NCI-H1436 (cell line): ENCODE data around the gene ZNF608.

Source experiments
- DNase-seq: peaks from one replicate; lab custom pipeline; 2025; lab: John Stamatoyannopoulos, UW

Gene ZNF608

DNA sequence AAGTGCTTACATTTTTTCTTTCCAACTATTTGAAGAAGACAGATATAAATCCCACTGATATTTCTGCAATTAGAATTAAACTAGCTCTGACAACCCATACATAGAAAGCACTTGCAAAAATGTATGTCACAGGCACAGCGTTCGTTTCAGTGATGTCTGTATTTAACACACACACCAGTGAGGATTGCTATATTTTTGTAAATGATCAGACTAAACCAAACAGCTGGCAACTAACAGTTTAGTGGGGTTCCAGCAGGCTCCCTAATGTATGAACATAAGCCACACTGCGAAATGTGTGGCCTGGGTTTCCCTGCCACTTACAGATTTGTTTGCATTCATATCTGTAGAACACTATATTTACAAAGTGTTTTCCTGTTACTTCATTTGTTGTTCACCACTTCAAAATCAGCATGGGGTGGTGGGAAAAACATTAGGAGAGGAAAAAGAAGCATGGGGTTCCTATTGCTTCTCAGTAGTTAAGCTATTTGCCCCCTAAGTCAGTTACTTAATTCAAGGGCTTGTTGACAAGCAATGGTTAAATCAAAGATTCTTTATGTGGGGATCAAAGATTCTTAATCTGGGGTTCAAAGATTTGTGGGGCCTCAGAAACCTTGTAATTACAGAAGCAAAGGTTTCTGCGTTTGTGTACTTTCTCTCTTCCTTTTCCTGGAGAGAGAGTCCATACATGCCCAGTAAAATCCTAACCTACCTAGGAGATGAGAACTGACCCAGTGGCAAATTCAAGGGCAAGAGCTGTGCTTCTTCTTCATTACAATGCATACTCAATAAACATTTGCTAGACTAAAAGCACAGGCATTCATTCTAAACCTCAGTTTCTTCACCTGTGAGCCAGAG is 27.1 kb downstream of the ZNF608 start:
- DNase-seq: no peak

DNA sequence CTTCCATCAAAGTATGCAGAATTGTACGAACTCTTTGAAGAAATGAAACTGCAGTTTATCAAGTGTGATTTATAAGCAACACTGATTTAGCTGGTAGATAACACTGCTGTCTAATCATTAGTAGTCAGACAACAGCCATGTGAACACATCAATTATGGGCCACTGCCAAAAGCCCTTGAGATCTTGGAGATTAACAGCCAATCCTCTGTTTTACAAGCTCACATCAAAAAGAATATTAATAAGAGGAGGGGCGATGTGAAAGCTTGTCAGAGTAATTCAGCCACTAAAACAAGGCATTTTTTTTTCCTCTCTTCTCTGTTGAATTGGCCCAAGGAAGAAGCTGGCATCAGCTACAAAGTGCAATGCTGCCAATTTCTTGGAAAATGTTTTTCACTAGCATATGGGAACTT is 28.1 kb downstream of the ZNF608 start:
- no peak for DNase-seq

DNA sequence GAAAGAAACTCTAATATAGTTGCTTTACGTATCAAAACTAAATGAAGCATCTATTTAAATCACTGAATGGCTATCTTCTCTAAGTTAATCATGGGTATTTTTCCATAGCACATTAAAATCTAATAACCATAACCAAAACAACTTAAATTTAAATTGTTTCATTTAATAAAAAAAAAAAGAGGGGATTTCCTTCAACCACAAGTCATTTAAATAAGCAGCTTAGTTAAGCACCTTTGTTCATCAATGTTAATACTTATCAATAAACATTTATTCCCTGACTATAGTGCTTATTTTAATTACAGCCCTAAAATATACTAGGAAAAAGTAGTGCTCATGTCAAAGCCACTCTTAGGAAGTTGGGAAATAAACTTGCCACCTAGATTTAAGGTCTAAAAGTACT is 30.3 kb downstream of the ZNF608 start:
- no peak for DNase-seq

DNA sequence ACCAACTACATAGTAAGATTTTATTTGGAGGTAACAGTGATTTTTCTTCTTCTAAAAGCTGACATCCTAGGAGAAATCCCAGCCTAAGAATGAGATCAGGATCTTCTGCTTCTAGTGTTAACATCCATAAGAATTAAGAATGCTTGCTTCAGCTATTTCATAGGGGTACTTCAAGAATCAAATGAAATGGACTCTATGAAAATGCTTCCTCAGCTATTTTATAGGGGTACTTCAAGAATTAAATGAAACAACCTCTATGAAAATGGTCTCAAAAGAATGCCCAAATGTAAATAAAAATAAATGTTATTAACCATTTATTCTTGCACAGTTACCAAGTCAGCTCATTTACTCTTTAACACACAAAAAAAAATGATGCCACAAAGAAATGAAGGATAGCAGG is 31.5 kb downstream of the ZNF608 start:
- no peak for DNase-seq

DNA sequence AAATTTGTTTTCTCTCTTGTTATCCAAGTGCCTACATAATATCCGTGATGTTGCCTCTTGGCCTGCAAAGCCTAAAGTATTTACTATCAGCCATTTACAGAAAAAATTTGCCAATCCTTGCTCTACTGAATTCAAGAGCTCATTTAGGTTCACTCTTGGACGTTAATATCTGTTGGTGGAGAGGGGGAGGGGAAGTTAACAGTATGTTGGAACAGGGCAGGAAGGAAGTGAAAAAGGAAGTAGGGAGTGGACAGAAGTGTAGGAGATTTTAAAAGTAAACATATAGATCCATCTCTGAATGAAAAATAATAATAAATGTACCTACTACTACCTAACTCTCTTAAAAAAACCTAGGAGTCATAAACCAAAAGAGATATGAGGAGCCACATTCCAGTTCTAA is 32.8 kb downstream of the ZNF608 start:
- DNase-seq: no peak

DNA sequence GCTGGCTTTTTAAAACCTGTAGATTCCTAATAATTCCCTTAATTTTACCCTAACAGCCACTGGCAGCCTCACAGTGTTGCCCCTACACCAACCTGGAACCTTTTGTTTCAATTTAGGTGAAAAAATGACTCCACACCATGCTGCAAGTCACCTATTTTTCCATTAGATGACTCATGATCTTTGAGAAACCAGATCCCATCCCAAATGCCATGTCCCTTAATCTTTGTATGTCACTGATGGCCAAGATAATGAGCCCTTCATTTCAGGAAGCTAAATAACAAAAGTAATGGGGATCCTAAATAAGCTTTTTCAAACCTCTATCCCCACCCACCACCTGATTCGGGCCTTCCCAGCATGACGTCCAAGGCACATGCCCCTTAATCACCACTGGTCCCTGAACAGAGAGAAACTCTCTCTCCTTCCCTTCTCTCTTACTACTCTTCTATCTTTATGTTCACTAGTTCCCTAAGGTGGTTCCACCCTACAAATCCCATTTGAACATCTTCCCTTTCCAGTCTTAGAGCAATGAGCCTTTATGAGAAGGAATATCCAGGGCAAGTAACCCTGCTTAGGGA is 33.6 kb downstream of the ZNF608 start:
- no peak for DNase-seq

DNA sequence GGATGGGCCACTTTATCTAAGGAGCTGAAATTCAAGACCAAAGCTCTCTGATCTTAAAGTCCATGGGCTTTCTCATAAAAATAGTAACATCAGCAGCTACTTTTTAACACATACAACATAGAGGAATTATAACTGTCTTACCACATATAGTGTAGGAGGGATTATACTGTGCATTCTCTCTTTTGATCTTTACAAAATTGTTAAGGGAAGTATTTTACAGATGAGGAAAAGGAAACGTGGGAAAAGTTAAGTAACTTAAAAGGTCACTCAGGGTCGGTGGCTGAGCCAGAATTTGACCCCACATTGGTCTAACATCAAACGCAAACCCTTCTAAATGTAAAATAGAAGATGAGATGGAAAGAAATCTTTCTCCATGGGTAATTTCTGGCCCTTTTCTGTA is 38.4 kb downstream of the ZNF608 start:
- DNase-seq: no peak

DNA sequence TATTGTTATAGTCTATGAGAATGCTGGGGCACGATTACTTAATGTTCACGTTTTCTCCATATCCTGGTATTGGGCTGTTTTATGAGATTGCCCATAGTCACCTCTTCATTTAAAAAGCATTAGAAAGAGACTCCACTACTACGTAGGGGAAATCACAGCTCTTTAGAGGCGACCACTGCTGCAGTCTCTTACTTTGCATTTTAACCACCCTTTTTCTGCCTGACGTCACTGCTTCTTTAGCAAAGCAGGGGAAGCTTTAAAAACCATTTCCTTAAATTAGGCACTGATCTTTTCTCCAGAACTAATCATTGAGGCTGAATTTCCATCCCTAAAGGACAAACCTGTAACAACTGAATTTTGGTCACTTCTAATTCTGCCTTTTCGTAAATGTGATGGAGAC is 38.9 kb downstream of the ZNF608 start:
- no peak for DNase-seq

DNA sequence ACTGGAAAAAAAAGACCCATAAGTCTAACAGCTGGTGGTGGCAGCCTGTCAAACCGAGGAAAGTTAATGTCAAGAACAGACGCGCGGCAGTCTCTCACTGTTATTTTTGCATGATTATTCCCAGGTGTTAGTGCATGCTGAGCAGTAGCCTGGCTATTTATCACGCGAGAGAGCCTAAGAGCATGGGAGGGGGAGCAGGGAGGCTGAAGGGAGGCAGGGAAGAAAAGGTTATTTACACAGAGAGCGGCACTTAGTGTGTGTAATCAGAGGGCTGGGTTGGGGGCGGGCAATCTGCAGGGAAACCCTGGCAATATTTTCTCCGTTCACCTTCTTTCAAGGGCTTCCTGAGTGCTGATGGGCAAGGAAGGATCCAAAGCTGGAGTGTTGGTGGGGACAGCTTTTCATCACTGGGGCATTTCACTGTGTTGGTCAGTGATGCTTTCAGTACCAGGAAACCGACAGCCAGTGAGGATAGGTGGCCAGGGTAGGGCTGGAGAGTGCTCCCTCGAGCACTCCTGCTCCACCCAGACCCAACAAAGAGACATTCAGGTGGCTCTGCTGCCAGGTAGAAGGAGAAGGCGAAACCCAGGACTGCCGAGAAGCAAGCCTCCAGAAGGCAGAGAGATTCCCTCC is 39.6 kb downstream of the ZNF608 start:
- peak; percentile 83 for DNase-seq

DNA sequence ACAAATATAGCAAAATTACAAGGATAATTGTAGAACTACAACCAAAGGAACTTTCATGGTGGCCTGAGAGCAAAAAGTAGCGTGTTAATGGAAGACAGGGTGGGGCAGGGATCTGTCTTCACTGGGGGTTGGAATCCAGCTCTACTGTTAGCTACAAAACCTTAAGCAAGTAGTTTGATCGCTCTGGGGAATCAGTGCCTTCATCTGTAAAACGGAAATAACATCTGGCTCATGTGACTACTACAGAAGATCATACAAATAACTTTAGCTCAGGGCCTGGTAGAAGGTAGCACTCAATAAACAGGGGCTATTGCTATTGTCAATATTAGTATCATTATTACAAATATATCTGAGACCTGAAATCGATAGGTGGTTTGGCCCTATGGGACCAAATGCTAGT is 40.4 kb downstream of the ZNF608 start:
- no peak for DNase-seq

DNA sequence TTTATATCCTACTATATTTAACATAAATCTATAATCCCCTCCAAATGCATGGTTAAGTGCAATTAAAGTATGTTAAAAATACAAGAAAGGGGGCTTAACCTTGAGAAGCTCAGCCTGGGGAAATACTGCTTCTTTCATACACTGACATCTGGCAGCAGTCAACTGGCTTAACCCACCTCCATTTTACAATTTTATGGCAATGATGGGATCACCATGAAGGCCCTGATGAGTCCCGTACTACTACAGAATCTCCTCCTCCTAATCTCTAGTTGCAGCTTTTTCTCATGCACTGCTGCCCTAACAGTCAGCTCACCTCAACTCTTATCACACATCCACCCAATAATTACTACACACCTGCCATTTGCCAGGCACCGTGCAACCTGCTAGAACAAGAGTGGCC is 40.9 kb downstream of the ZNF608 start:
- DNase-seq: no peak

DNA sequence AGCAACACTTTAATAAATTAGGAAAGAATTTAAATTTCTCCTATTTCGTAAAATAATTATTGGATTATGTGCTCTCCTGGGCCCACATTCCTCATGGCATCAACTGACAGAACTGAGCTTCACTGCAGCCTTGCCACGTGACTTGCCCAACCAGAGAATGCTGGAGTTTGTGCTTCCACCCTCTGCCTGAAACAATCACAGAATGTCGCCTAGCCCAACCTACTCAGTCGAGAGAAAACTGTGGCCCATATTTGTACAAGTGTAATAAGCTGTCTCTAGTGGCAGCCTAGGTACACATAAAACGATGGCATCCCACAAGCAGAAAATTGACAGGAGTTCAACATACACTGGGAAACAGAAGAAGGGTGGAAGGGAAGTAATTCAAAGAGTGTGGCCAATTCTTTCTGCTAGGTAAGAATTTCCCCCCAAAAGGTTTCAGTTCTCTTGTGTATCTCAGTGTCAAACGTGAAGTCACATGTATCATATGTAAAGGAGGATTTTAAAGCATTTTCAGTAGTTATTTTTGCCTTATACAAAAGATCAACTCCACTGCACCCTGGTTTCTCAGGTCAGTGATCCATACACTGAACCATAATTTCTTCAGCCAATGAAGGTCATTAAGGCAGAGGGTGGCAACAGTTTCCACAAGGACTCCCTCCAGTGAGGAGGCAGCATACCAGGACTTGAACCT is 41.7 kb downstream of the ZNF608 start:
- peak; percentile 34 for DNase-seq

DNA sequence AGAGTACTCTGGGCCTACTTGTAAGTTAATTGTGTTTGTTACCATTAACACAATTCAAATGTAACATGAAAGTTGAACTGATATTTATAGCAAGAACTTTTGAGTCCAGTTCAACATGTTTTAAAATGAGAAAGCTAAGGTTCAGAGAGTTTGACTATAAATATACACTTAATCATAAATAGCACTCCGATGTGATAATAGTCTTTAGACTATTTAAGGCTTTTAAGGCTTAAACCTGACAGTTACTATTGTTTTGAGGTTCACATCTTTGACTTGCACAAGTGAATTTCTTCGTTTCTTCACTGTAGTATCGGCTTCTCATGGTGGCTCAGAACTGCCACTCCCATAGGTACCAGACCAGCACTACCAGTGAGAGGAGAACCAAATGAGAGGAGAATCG is 42.4 kb downstream of the ZNF608 start:
- no peak for DNase-seq

DNA sequence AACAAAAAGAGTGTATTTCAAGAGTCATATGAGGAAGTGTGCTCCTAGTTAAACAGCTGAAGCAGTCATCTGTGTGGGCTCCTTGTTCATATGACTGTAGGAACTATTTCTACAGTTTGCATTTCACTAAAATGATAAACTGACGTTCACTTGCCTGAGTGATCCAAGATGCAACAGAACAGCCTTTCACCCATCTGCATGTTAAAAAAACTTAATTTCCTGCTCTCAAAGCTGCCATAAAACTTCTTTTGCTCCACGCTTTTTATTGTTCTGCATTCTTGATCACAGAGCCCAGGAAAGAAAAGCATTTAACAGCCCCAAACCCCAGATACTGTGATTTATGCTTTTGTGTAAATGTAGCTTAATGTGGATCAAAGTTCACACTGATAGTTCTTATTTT is 43.9 kb downstream of the ZNF608 start:
- no peak for DNase-seq

DNA sequence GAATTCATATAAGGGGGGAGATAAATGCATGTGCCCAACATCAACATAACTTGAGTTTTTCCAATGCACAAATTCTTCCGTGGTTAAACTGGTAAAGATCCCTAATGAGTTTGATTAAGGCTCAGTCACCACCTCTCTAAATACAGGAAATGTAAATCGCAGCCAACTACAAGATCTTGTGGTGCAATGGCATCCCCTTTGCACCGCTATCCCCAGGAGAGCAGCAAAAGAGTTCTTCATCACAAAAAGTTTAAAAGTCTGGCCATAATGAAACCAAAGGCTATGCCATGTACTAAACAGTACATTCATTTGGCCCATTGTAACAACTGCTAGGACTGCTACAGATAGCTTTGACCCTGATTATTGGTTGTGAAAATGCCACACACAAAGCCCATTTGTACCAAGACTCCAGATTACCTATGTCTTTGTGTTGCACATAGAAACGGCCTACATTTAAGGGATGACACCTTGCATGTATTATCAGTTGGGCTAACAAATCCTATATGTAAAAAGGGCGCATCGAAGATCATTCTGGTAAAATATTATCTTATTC is 44.5 kb downstream of the ZNF608 start:
- DNase-seq: no peak

DNA sequence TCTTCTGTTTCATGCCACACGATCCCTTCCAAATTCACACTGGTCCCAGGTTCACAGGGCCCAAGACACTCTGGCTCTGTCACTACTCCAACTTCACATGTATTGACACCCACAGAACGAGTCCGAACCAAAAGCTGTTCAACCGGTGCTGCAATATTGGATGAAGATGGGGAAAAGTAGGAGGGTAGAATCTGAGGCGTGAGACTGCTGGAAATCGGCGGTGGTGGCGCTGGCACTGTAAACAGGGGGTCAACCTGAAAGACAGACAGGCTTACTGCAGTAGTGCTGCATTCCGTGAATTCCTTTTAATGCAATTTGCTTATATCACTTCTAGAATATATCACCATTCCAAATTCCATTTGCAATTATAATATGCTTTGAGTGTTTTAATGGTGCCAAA is 45.4 kb downstream of the ZNF608 start:
- no peak for DNase-seq

DNA sequence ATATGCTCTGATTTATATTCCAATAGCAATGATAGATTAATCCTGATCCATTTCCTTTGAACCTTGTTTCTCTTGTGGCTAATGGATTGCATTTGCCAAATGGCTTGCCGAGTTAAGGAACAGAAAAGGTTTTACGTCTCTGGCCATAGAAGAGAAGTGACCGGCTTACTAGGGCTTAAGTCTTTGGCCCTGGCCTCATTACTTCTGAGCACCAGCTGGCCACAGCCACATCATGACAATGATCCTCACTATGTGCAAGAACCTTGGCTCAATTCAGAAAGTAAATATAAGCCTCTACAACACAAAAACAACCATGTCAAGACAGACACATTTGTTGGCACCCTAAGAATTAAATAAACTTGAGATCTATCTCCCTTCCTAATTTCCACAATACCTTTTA is 46.1 kb downstream of the ZNF608 start:
- no peak for DNase-seq

DNA sequence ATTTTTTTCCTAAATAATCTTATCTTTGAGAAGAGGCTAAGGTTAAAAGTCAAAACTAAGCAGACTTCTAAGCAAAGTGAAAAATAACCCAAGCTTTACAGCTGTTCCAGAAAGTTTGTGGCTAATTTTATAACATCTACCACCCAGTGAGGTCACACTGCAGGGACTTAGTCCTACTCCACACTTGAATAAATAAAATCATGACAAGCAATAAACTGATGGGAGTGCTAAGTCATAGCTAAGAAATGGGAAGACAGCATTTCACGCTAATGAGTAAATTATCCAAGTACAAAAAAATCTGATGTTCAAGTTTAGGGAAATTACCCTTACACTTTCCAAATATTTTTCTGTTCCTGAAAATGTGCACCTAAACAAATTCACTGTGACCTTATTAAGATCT is 47.7 kb downstream of the ZNF608 start:
- DNase-seq: no peak

DNA sequence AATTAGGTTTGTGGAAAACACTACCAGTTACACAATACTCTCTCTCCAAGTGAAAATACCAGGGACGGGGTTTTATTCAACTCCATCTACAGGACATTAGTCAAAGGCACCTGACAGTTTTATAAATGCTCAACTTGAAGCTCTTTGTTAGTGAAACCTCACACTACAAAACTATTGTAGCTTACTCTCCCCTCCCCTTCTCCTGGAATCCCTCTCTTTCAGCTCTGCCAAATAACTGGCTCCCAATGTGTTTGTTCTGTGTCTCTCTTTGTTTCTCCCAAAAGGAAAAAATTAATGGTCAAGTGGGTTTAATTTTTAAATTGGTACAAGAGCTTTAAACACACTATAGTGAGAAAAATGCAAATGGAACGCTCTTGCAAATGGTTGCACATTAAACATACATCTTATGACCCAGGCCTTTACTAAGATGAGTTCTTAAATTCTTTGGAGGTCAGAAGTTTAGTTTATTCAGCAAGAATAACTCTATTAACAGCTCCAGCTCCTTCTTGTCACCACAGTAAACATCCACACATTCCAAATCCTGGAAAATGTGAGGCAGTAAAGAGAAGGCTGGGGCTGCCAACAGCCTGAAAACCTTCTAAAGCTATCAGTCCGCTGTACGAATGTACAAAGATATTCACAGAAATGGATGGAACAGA is 48.4 kb downstream of the ZNF608 start:
- DNase-seq: no peak

DNA sequence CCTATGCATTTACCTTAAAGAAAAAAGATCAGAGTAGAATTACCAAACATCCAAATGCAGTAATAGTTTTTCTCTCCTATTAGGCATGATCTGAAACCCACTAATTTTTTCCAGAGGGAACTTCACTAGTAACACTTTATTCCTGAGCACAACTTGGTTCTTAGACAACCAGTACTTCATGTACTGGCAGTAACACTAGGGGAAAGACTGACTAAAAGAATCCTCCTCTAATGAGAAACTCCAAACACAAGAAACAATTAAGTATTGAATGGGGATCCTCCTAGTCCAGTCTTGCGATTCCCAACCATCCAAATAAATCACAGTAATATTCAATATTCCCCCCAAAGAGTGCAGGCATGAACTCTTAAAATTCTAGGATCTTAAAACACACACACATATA is 48.9 kb downstream of the ZNF608 start:
- DNase-seq: no peak

DNA sequence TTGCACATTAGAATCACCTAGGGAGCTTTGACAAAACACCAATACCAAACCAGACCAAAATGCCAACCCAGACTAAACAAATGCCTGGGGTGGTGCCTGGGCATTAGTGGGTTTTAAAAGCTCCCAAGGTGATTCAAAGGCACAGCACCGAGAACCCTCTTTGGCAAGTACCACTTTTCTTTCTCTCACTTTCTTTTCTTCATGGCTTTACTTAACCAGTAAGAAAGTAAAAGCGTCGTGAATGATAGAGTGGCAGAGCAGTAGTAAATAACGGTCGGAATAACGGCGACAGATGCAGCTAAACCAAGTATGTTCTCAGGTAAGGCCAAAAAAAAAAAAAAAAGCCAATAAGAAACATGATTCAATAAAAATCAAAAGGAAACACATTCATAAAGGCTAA is 49.5 kb downstream of the ZNF608 start:
- DNase-seq: no peak
